ENCODE data around the gene KIRREL2.
"Not testable (repeated sequence)": the region's sequence is repeated elsewhere in the genome, so short reads cannot be mapped to it uniquely, and the experiment has no call there.

KIRREL2 gene

GRCh38 chr19:35870124-35870736, 13.5 kb downstream of the KIRREL2 start:
- not testable (repeated sequence) for DNase-seq

GRCh38 chr19:35870798-35871197, 14.1 kb downstream of the KIRREL2 start:
- no peak for DNase-seq

DNA sequence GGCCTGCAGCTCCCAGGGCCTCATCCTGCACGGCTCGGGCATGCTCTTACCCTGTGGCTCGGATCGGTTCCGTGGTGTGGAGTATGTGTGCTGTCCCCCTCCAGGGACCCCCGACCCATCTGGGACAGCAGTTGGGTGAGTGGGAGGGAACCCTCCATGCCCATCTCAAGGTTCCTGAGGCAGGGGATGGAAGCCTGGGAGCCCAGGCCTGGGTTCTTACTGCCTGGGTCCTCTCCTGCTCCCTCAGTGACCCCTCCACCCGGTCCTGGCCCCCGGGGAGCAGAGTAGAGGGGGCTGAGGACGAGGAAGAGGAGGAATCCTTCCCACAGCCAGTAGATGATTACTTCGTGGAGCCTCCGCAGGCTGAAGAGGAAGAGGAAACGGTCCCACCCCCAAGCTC, 14.9 kb downstream of the KIRREL2 start:
- DNase-seq = no peak

DNA sequence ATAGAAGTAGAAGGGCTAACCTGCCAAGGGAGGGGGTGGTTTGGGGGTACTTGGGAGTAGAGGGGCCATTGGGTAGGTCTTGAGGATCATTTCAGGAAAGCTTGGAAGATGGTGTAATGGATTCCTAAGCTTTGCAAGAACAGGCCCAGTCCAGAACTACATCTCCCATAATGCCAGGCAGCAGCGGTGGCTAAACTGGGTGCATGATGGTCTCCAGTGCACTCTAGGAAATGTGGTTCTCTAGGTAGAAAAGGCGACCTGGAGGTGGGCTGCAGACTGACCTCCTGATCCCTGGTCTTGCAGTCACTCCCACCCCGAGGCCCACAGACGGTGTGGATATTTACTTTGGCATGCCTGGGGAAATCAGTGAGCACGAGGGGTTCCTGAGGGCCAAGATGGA, 15.5 kb downstream of the KIRREL2 start:
- DNase-seq = no peak

GRCh38 chr19:35874392-35874930, 17.8 kb downstream of the KIRREL2 start:
- no peak for DNase-seq

- DNase-seq = no peak
These were observed 22.4 kb downstream of the KIRREL2 start for GRCh38 chr19:35879068-35879467.

DNA sequence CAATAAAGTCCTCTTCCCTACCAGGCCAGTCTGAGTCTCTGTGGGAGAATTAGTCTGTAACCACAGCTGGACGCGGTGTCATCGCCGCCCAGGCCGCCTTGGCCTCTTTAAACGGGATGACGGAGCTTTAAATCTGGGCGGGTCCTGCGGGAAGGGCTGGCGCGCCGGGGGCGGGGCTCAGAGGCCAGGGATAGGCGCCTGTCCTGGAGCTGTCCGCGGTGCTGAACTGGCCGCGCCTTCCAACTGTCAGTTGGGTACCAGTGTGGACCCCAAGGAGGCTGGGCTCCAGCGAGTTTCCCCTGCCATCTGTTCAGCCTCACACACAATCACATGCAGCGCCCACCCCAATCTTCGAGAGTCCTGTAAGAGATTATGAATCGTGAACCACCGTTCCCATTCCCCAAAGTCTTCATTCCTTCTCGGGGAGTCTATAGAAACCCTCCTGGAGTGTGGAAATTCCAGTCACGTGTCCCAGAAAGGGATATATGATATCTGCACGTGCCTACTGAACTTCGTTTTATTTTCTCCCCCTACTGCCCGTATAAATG, 23.1 kb downstream of the KIRREL2 start:
- DNase-seq = peak; percentile 56

DNA sequence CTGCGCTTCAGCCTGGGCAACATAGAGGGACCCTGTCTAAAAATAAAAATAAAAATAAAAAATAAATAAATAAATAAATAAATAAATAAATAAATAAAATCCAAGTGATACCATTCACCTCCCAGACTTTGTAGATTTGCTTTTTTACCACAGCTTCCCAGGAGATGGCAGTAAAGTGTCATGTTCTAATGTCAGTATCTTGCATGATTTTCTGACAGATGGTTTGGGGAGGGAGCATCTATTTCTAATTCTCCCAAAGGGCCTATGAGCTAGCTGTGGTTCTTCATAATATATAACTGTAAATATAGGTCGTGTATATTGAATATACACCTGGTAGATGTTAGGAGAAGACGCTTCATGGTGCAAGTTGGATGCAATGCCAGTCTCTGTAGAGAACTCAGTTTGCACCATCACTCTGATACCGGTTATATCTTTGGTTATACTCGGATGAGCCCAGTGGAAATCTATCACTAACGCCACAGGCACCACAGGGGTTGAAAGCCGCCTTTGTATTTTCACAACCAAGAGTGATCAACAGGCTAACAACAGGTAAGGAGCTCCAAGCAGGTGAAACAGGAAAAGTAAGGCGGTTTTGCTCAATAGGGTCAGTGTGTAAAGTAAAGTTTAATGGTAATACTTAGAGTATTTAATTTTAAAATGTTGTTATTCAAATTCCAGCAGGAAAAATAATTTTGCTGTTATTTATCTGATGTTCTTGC, 25.6 kb downstream of the KIRREL2 start:
- DNase-seq = no peak

DNA sequence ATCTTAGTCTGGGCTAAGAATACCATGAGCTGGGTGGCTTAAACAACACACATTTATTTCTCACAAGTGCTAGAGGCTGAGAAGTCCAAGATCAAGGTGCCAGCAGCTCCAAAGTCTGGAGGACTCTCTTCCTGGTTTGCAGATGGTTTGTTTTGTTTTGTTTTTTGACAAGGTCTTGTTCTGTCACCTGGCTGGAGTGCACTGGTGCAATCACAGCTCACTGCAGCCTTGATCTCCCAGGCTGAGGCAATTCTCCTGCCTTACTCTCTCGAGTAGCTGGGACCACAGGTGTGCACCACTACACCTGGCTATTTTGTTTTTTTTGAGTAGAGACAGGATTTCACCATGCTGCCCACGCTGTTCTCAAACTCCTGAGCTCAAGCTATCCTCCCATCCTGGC, 27.2 kb downstream of the KIRREL2 start:
- DNase-seq = no peak

GRCh38 chr19:35885225-35885738, 28.6 kb downstream of the KIRREL2 start:
- DNase-seq = no peak

- no peak for DNase-seq
These were observed 29.2 kb downstream of the KIRREL2 start for GRCh38 chr19:35885904-35886303.

GRCh38 chr19:35887197-35887596, 30.5 kb downstream of the KIRREL2 start:
- no peak for DNase-seq

GRCh38 chr19:35888398-35888797, 31.7 kb downstream of the KIRREL2 start:
- DNase-seq = no peak

GRCh38 chr19:35889370-35890112, 32.8 kb downstream of the KIRREL2 start:
- DNase-seq = no peak

DNA sequence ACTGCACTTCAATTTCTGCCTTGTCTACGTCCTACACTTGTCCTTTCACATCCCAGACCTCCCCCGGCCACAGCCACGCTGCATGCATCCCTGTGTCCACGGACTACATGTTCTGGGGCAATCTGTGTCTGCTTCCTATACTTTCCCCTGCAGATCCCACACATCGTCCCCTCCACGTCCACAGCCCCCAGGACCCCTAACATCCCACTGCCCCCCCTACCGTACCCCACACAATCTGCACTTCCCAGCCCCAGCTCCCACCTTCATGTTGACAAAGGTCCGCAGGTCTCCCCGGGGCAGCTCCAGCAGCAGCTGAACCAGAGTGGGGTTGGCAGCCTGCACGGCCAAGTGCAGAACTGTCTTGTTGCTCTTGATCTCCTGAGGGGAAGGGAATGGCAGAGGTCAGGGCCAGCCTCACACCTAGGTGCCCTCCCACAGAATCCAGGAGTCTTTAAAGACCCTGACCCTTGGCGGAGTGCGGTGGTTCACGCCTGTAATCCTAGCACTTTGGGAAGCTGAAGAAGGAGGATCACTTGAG, 33.5 kb downstream of the KIRREL2 start:
- no peak for DNase-seq

GRCh38 chr19:35891819-35892218, 35.1 kb downstream of the KIRREL2 start:
- not testable (repeated sequence) for DNase-seq

DNA sequence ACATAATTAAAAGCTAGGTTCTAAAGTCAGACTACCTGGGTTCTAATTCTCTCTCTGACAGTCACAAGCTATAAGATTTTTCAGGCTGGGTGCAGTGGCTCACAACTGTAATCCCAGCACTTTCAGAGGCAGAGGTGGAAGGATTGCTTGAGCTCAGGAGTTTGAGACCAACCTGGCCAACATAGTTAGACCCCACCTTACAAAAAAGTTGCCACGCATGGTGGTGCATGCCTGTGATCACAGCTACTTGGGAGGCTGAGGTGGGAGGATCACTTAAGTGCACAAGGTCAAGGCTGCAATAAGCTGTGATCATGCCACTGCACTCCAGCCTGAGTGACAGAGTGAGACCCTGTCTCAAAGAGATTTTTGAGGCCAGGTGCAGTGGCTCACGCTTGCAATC, 37.6 kb downstream of the KIRREL2 start:
- DNase-seq = no peak

GRCh38 chr19:35895911-35896642, 39.4 kb downstream of the KIRREL2 start:
- DNase-seq = no peak

DNA sequence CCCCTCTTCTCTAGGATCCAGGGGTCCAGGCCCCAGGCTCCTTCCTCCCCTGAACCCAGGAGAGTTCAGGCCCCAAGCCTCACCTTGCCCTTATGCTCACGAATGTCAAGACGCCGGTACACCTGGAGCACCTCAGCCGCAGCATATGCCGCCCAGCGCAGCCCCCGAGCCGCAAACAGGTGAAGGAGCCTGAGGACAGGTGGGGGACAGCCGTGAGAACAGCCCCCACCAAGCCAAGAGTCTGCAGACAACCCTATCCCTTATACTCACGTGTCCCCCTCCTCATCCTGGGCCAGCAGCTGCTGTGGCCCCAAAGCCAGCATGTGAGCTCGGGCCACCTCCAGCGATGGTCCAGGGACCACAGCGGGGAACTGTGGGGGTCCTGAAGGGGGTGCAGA, 39.9 kb downstream of the KIRREL2 start:
- no peak for DNase-seq

- DNase-seq = no peak
These were observed 41.2 kb downstream of the KIRREL2 start for GRCh38 chr19:35897706-35898451.

DNA sequence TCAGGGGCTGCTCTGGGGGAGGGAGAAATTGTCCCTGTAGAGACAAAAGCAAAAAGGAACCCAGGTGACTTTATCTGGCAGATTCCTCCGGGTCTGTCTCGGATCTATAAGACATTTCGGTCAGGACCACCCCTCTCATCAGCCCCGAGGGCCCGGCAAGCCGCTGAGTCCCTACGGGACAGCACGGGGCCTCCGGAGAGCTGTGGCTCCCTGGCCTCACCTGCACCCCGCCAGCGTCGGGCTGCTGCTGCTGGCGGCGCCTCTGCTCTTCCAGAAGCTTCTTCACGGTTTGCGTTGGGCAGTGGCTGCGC, 41.7 kb downstream of the KIRREL2 start:
- DNase-seq = no peak
